IPS-15b (cell line): ENCODE data around the gene NUDT22.

ENCODE experiments used
- H3K27me3 ChIP-seq: one replicate; pipeline ENCODE4 v1.6.1; 2013; ENCODE audit warnings: low read length; ENCODE audit not compliant: control insufficient read depth, insufficient read depth
- H3K36me3 ChIP-seq: one replicate; pipeline ENCODE4 v1.6.1; 2013; ENCODE audit warnings: low read length; ENCODE audit not compliant: control insufficient read depth, insufficient read depth
- H3K4me1 ChIP-seq: one replicate; pipeline ENCODE4 v1.6.1; 2013; ENCODE audit warnings: mild to moderate bottlenecking, low read length; ENCODE audit not compliant: control insufficient read depth, insufficient read depth
- H3K4me3 ChIP-seq: one replicate; pipeline ENCODE4 v1.5.1; 2013; ENCODE audit warnings: low read depth, low read length
- H3K9ac ChIP-seq: one replicate; pipeline ENCODE4 v1.6.1; 2013; ENCODE audit warnings: low read depth, mild to moderate bottlenecking, low read length
- H3K9me3 ChIP-seq: one replicate; pipeline ENCODE4 v1.6.1; 2013; ENCODE audit warnings: mild to moderate bottlenecking, low read length; ENCODE audit not compliant: control insufficient read depth, insufficient read depth

Gene NUDT22

GRCh38 chr11:64208796-64209562 lies 17.1 kb upstream of the NUDT22 start:
- no peaks in the 10 kb centered on the region for H3K9me3 ChIP-seq
- no peaks in the 10 kb centered on the region for H3K27me3 ChIP-seq
- no peaks in the 10 kb centered on the region for H3K4me1 ChIP-seq
- peaks cover 40% of the 10 kb centered on the region for H3K36me3 ChIP-seq
- no peak overlapping the region for H3K9ac ChIP-seq
- H3K4me3 ChIP-seq = no peak overlapping the region

- Histone ChIP-seq H3K27me3 (no peaks in the 10 kb centered on the region), H3K4me3 (no peak overlapping the region), H3K4me1 (no peaks in the 10 kb centered on the region), H3K9me3 (no peaks in the 10 kb centered on the region), H3K9ac (no peak overlapping the region), H3K36me3 (peaks cover 36% of the 10 kb centered on the region)
These were observed 16.6 kb upstream of the NUDT22 start for GRCh38 chr11:64209563-64209843.

GRCh38 chr11:64210301-64211020 lies 15.6 kb upstream of the NUDT22 start:
- peaks cover 34% of the 10 kb centered on the region for H3K36me3 ChIP-seq
- no peaks in the 10 kb centered on the region for H3K4me1 ChIP-seq
- no peaks in the 10 kb centered on the region for H3K27me3 ChIP-seq
- H3K9me3 ChIP-seq = no peaks in the 10 kb centered on the region
- no peak overlapping the region for H3K4me3 ChIP-seq
- H3K9ac ChIP-seq = no peak overlapping the region

GRCh38 chr11:64211181-64211872 lies 14.7 kb upstream of the NUDT22 start:
- H3K4me3 ChIP-seq = no peak overlapping the region
- no peaks in the 10 kb centered on the region for H3K9me3 ChIP-seq
- no peak overlapping the region for H3K9ac ChIP-seq
- H3K4me1 ChIP-seq = no peaks in the 10 kb centered on the region
- no peaks in the 10 kb centered on the region for H3K27me3 ChIP-seq
- H3K36me3 ChIP-seq = peaks cover 27% of the 10 kb centered on the region

GRCh38 chr11:64216879-64217278 lies 9.2 kb upstream of the NUDT22 start:
- H3K9ac ChIP-seq = no peak overlapping the region
- H3K27me3 ChIP-seq = no peaks in the 10 kb centered on the region
- peaks cover 5% of the 10 kb centered on the region for H3K36me3 ChIP-seq
- no peaks in the 10 kb centered on the region for H3K4me1 ChIP-seq
- H3K9me3 ChIP-seq = no peaks in the 10 kb centered on the region
- H3K4me3 ChIP-seq = no peak overlapping the region

GRCh38 chr11:64218628-64219353 lies 7.3 kb upstream of the NUDT22 start:
- H3K9ac ChIP-seq = no peak overlapping the region
- no peaks in the 10 kb centered on the region for H3K9me3 ChIP-seq
- no peaks in the 10 kb centered on the region for H3K27me3 ChIP-seq
- H3K4me3 ChIP-seq = no peak overlapping the region
- no peaks in the 10 kb centered on the region for H3K4me1 ChIP-seq
- H3K36me3 ChIP-seq = peaks cover 5% of the 10 kb centered on the region

- H3K9me3 ChIP-seq = no peaks in the 10 kb centered on the region
- no peaks in the 10 kb centered on the region for H3K4me1 ChIP-seq
- H3K27me3 ChIP-seq = no peaks in the 10 kb centered on the region
- H3K4me3 ChIP-seq = no peak overlapping the region
- peaks cover 9% of the 10 kb centered on the region for H3K36me3 ChIP-seq
- H3K9ac ChIP-seq = no peak overlapping the region
These were observed 6.8 kb upstream of the NUDT22 start for GRCh38 chr11:64219354-64219684.

- H3K9me3 ChIP-seq = no peaks in the 10 kb centered on the region
- no peaks in the 10 kb centered on the region for H3K4me1 ChIP-seq
- no peak overlapping the region for H3K9ac ChIP-seq
- no peak overlapping the region for H3K4me3 ChIP-seq
- H3K36me3 ChIP-seq = peaks cover 11% of the 10 kb centered on the region
- H3K27me3 ChIP-seq = no peaks in the 10 kb centered on the region
These were observed 6.3 kb upstream of the NUDT22 start for GRCh38 chr11:64219755-64220154.

- Histone ChIP-seq H3K4me1 (no peaks in the 10 kb centered on the region), H3K36me3 (peaks cover 11% of the 10 kb centered on the region), H3K4me3 (no peak overlapping the region), H3K9ac (no peak overlapping the region), H3K9me3 (no peaks in the 10 kb centered on the region), H3K27me3 (no peaks in the 10 kb centered on the region)
These were observed 5.8 kb upstream of the NUDT22 start for GRCh38 chr11:64220271-64220670.

- Histone ChIP-seq H3K4me1 (no peaks in the 10 kb centered on the region), H3K4me3 (no peak overlapping the region), H3K36me3 (peaks cover 11% of the 10 kb centered on the region), H3K27me3 (no peaks in the 10 kb centered on the region), H3K9me3 (no peaks in the 10 kb centered on the region), H3K9ac (no peak overlapping the region)
These were observed 5.3 kb upstream of the NUDT22 start for GRCh38 chr11:64220798-64221197.

- no peak overlapping the region for H3K4me3 ChIP-seq
- H3K9ac ChIP-seq = no peak overlapping the region
- H3K4me1 ChIP-seq = no peaks in the 10 kb centered on the region
- H3K27me3 ChIP-seq = no peaks in the 10 kb centered on the region
- no peaks in the 10 kb centered on the region for H3K9me3 ChIP-seq
- peaks cover 11% of the 10 kb centered on the region for H3K36me3 ChIP-seq
These were observed 3.4 kb upstream of the NUDT22 start for GRCh38 chr11:64222651-64223000.
